ENCODE measurements around the gene PBOV1.

Gene PBOV1

DNA sequence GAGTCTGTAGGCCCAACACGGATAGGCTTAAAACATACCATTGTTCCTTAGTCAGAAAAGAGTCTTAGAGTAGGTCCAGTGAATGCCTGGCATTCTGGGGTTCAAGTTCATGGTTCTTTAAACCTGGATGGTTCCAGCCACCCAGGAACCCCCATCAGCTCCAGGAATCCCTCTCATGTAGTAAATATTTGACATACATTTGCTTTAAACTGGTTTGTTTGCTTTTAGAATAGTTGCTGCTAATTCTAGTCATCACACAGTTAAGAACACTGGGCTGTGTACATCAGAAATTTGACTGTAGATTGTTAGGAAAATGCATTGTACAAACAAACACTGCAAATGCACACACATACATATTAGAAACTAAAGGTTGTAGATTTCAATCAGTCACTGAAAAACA is 30.6 kb upstream of the PBOV1 start:
- Histone ChIP-seq H3K27ac (ENCODE audit: low read depth, low read length) (no peak overlapping the region), H3K9me3 (ENCODE audit: low read length) (no peaks in the 10 kb centered on the region), H3K4me3 (ENCODE audit: low read depth in 1 of 2, low read length in 2 of 2) (no peak overlapping the region), H3K27me3 (ENCODE audit: control insufficient read depth in 1 of 2, insufficient read depth in 2 of 2, low read length in 2 of 2) (no peaks in the 10 kb centered on the region), H3K36me3 (ENCODE audit: insufficient read depth, low read length) (no peaks in the 10 kb centered on the region), H3K9ac (ENCODE audit: low read length) (no peak overlapping the region), H3K4me1 (ENCODE audit: insufficient read depth, low read length) (no peaks in the 10 kb centered on the region)

DNA sequence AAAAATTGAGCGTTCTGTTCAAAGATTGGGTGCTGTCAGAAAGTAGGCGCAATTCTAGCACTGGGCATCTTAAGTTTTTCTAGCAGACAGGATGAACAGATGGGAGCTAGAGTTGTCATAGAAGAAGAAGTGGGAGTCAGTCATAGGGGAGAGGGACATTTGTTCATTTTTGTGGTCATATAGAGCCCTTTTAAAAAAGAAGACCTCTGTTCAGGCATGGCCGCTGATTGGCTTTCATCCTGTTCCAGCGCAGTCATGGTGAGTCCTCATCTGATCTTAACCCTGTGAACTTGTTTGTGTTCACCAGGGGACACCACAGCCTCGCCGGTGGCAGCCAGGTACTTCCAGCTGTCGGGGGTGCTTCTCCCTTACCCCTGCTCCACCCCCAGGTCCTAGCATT is 29.7 kb upstream of the PBOV1 start:
- no peaks in the 10 kb centered on the region for H3K4me1 ChIP-seq (ENCODE audit: insufficient read depth, low read length)
- H3K9me3 ChIP-seq (ENCODE audit: low read length): no peaks in the 10 kb centered on the region
- H3K36me3 ChIP-seq (ENCODE audit: insufficient read depth, low read length): no peaks in the 10 kb centered on the region
- no peaks in the 10 kb centered on the region for H3K27me3 ChIP-seq (ENCODE audit: control insufficient read depth in 1 of 2, insufficient read depth in 2 of 2, low read length in 2 of 2)
- no peak overlapping the region for H3K9ac ChIP-seq (ENCODE audit: low read length)
- no peak overlapping the region for H3K27ac ChIP-seq (ENCODE audit: low read depth, low read length)
- H3K4me3 ChIP-seq (ENCODE audit: low read depth in 1 of 2, low read length in 2 of 2): no peak overlapping the region

DNA sequence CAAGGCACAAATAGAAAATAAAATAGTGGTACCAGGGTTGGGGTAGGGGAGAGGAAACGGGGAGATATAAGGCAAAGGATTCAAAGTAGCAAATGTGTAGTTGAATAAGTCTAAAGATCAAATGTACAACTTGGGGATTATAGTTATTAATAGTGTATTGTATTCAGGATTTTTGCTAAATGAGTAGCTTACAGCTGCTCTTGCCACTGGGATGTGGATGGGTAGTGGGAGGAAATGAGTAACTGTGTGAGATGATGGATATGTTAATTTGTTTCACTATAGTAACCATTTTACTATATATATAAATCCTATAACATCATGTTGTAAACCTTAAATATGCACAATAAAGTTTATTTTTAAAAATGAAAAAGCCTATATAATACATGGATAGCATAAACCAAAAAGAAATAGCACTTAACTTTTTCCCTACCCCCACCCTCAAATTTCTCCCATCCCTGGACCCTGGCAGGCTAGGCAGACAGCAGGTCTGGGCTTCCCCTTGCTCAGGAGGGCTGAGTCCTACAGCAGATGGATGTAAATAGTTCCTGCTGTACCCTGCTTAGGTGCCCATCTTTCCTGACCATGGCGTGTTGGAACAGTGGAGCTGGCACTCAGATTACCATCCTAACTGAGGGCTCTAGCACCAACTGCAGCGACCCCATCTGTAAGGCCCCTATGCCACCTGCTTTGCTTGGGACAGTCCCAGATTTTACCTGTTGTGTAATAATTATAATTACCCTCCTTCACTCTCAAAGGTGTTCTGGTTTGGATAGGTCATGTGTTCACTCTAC is 28.6 kb upstream of the PBOV1 start:
- H3K36me3 ChIP-seq (ENCODE audit: insufficient read depth, low read length): no peaks in the 10 kb centered on the region
- no peak overlapping the region for H3K9ac ChIP-seq (ENCODE audit: low read length)
- H3K4me3 ChIP-seq (ENCODE audit: low read depth in 1 of 2, low read length in 2 of 2): no peak overlapping the region
- H3K9me3 ChIP-seq (ENCODE audit: low read length): no peaks in the 10 kb centered on the region
- no peaks in the 10 kb centered on the region for H3K27me3 ChIP-seq (ENCODE audit: control insufficient read depth in 1 of 2, insufficient read depth in 2 of 2, low read length in 2 of 2)
- no peaks in the 10 kb centered on the region for H3K4me1 ChIP-seq (ENCODE audit: insufficient read depth, low read length)
- H3K27ac ChIP-seq (ENCODE audit: low read depth, low read length): no peak overlapping the region

DNA sequence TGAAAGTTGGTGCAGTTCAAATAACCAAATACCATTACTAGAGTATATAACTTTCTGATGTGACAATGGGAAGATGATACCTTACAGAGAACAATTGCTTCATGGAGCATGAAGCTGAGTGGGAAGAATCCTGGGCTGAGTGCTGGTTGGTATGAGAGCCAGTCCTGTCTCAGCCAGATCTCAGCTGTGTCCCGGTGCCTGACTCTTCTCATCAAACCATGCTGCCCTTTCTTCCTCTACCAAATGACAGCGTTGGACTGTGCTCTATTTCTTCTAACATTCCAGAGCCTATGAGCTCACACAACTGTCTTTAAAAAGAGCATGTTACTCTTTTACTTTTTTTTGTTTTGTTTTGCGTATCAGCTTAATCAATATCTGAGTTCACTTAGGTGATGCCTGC is 27.5 kb upstream of the PBOV1 start:
- H3K27ac ChIP-seq (ENCODE audit: low read depth, low read length): no peak overlapping the region
- no peak overlapping the region for H3K4me3 ChIP-seq (ENCODE audit: low read depth in 1 of 2, low read length in 2 of 2)
- H3K9me3 ChIP-seq (ENCODE audit: low read length): no peaks in the 10 kb centered on the region
- no peaks in the 10 kb centered on the region for H3K4me1 ChIP-seq (ENCODE audit: insufficient read depth, low read length)
- H3K27me3 ChIP-seq (ENCODE audit: control insufficient read depth in 1 of 2, insufficient read depth in 2 of 2, low read length in 2 of 2): no peaks in the 10 kb centered on the region
- H3K9ac ChIP-seq (ENCODE audit: low read length): no peak overlapping the region
- no peaks in the 10 kb centered on the region for H3K36me3 ChIP-seq (ENCODE audit: insufficient read depth, low read length)

DNA sequence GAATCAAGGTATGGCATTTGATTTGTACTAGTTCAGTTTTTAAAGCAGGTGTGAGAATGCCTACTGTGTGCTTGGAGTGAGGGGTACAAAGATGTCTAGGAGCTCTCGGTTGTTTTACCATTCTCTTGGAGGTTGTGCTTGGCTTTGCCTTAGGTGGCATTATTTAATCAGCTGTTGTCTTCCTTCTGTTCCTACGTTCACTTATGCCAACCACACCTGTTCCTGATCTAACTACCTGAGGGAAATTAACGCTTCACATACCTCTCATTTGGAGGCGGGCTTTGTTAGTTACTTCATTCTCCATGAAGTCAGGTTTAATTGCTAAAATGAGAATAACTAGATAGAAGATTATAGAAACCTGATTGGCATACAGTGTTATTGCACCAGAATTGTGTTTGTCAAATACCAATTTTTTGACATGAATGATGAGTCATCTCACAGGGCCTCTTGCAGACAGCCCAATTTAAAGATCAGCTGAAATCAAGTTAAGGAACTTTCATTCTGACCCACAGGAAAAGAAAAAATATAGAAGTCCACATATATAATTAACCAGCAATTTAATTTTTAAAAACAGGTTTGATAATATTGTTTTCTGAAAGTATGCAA is 24.8 kb upstream of the PBOV1 start:
- Histone ChIP-seq H3K9ac (ENCODE audit: low read length) (no peak overlapping the region), H3K9me3 (ENCODE audit: low read length) (no peaks in the 10 kb centered on the region), H3K4me3 (ENCODE audit: low read depth in 1 of 2, low read length in 2 of 2) (no peak overlapping the region), H3K36me3 (ENCODE audit: insufficient read depth, low read length) (no peaks in the 10 kb centered on the region), H3K27ac (ENCODE audit: low read depth, low read length) (no peak overlapping the region), H3K4me1 (ENCODE audit: insufficient read depth, low read length) (no peaks in the 10 kb centered on the region), H3K27me3 (ENCODE audit: control insufficient read depth in 1 of 2, insufficient read depth in 2 of 2, low read length in 2 of 2) (no peaks in the 10 kb centered on the region)

DNA sequence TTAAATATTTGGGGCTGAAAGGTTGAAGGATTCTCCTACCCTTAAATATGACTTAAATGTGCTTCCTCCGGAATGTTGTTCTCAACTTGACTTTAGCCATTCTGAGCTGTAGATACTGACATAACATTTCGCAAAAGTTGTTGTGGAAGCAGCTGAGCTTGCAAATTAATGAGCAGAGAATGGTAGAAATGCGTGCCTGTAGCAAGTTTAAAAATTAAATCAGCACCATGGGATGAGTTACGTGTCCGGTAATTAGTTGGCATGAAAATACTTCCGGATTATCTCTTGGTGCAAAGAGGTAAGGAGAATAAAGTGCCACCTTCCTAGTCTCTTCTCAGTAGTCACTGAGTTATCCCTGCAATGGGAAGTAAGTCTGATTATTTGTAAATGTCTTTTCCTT is 23.6 kb upstream of the PBOV1 start:
- no peak overlapping the region for H3K4me3 ChIP-seq (ENCODE audit: low read depth in 1 of 2, low read length in 2 of 2)

DNA sequence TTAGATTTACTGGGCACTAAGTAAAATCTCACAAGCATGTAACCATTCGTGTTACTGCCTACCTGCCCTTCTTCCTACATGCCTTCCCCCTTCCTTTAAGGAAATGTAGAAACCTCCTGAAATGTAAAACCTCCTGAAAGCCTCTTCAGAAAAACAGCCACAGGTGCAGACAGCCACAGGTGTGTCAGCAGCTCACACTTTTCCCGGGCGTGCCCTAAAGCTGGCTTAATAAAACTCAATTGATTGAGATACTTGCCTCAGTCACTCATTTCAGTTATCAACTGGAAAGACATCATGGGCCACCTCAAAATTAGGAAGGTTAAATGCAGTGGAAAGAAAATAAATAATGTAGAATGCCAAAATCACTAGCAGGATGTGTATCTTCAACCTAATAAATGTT is 23.1 kb upstream of the PBOV1 start:
- no peak overlapping the region for H3K27ac ChIP-seq (ENCODE audit: low read depth, low read length)
- H3K27me3 ChIP-seq (ENCODE audit: control insufficient read depth in 1 of 2, insufficient read depth in 2 of 2, low read length in 2 of 2): no peaks in the 10 kb centered on the region
- H3K36me3 ChIP-seq (ENCODE audit: insufficient read depth, low read length): no peaks in the 10 kb centered on the region
- no peaks in the 10 kb centered on the region for H3K9me3 ChIP-seq (ENCODE audit: low read length)
- H3K4me1 ChIP-seq (ENCODE audit: insufficient read depth, low read length): no peaks in the 10 kb centered on the region
- H3K9ac ChIP-seq (ENCODE audit: low read length): no peak overlapping the region
- no peak overlapping the region for H3K4me3 ChIP-seq (ENCODE audit: low read depth in 1 of 2, low read length in 2 of 2)

More for the DNA sequence above, 23.6 kb upstream of the PBOV1 start:
- Histone ChIP-seq H3K36me3 (ENCODE audit: insufficient read depth, low read length) (no peaks in the 10 kb centered on the region), H3K9ac (ENCODE audit: low read length) (no peak overlapping the region), H3K27me3 (ENCODE audit: control insufficient read depth in 1 of 2, insufficient read depth in 2 of 2, low read length in 2 of 2) (no peaks in the 10 kb centered on the region), H3K9me3 (ENCODE audit: low read length) (no peaks in the 10 kb centered on the region), H3K4me1 (ENCODE audit: insufficient read depth, low read length) (no peaks in the 10 kb centered on the region), H3K27ac (ENCODE audit: low read depth, low read length) (no peak overlapping the region)

DNA sequence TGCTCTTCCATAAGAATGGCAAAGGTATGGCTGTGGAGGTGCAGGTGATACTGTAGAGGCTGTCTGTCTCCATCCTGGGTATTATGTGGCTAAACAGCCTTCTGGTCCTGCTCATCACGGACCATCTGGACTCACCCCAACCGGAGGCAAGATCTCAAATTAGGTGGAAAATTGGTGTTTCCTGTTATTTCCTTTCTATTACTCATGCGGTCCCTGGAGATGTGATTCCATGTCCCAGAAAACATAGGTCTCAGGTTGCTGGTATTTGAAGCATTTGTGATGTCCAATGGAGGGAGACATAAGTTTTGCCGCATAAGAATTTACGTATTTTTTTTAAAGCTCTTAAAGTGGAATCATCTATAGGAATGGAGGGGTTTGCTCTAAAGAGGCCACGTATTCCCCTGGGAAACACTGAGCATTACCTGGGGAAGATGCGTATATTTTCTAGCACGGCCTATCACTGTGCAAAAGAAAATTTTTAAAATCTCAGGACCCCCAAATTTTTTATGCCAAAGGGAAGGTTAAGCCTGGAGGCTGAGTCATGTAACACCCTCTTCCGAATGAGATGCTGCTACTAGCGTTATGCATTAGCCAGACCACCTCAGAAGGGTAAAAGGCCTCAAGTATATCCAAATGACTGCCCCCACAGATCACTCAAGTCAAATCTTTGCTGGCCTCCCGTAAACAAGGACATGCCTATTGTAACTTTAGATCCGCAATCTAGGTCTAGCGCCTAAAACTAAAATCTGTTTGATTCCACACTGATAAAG is 22.4 kb upstream of the PBOV1 start:
- Histone ChIP-seq H3K4me1 (ENCODE audit: insufficient read depth, low read length) (no peaks in the 10 kb centered on the region), H3K9ac (ENCODE audit: low read length) (no peak overlapping the region), H3K27ac (ENCODE audit: low read depth, low read length) (no peak overlapping the region), H3K9me3 (ENCODE audit: low read length) (no peaks in the 10 kb centered on the region), H3K27me3 (ENCODE audit: control insufficient read depth in 1 of 2, insufficient read depth in 2 of 2, low read length in 2 of 2) (no peaks in the 10 kb centered on the region), H3K4me3 (ENCODE audit: low read depth in 1 of 2, low read length in 2 of 2) (no peak overlapping the region), H3K36me3 (ENCODE audit: insufficient read depth, low read length) (no peaks in the 10 kb centered on the region)

DNA sequence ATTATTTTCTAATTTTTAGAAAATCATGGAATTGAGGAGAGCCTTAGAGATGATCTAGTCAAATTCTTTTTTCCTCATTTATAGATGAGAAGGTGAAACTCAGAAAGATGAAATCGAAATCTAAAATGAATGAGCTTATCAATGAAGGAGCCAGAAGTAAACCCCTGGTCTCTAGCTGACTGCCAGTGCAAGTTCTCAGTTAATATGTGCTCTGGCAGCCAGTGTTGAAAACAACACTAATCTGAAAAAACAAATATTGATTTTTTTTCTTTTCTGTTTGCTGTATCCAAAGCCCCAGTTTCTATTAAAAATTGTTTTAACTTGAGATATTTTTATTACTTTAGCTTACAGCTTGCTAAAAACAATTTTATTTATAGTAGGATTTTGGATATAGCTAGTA is 21.5 kb upstream of the PBOV1 start:
- Histone ChIP-seq H3K4me1 (ENCODE audit: insufficient read depth, low read length) (no peaks in the 10 kb centered on the region), H3K9me3 (ENCODE audit: low read length) (no peaks in the 10 kb centered on the region), H3K36me3 (ENCODE audit: insufficient read depth, low read length) (no peaks in the 10 kb centered on the region), H3K4me3 (ENCODE audit: low read depth in 1 of 2, low read length in 2 of 2) (no peak overlapping the region), H3K9ac (ENCODE audit: low read length) (no peak overlapping the region), H3K27me3 (ENCODE audit: control insufficient read depth in 1 of 2, insufficient read depth in 2 of 2, low read length in 2 of 2) (no peaks in the 10 kb centered on the region), H3K27ac (ENCODE audit: low read depth, low read length) (no peak overlapping the region)

DNA sequence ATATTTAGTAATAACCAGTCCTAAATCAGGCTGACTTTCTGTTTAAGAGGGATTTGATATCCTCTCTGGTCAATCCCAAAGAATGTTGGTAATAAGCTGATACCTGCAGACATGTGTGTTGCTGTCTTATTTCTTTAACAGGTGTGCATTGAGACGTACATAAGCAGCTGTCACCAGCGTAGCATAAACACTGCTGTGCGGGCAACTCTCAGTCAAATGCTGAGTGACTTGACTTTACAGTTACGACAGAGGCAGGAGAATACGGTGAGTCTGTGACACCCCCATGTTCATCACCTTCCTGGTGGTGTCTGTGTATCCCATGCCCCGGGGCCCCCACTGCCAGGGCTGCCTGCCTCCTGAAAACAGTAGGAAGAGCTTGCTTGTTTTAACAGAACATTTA is 20.1 kb upstream of the PBOV1 start:
- no peaks in the 10 kb centered on the region for H3K9me3 ChIP-seq (ENCODE audit: low read length)
- no peak overlapping the region for H3K27ac ChIP-seq (ENCODE audit: low read depth, low read length)
- H3K4me1 ChIP-seq (ENCODE audit: insufficient read depth, low read length): no peaks in the 10 kb centered on the region
- no peaks in the 10 kb centered on the region for H3K27me3 ChIP-seq (ENCODE audit: control insufficient read depth in 1 of 2, insufficient read depth in 2 of 2, low read length in 2 of 2)
- no peaks in the 10 kb centered on the region for H3K36me3 ChIP-seq (ENCODE audit: insufficient read depth, low read length)
- H3K9ac ChIP-seq (ENCODE audit: low read length): no peak overlapping the region
- H3K4me3 ChIP-seq (ENCODE audit: low read depth in 1 of 2, low read length in 2 of 2): no peak overlapping the region

DNA sequence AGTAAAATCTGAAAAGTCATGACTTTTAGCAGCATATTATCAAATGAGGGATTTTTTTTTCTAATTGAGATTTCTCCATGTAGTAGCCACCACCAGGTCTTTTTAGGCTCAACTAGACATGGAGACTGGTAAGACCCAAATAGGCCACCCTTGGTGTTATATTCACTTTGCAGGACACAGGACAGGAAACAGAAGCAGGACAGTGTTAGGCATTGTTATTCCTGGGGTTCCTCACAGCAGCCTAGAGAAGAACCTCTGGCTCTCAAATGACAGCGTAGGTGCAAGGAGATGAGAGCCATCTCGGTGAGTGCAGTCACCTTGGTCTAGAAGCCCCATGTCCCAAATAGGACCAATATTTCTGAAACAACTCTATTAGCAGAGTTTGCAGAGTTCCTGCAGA is 19.2 kb upstream of the PBOV1 start:
- H3K27me3 ChIP-seq (ENCODE audit: control insufficient read depth in 1 of 2, insufficient read depth in 2 of 2, low read length in 2 of 2): no peaks in the 10 kb centered on the region
- H3K9me3 ChIP-seq (ENCODE audit: low read length): no peaks in the 10 kb centered on the region
- H3K4me1 ChIP-seq (ENCODE audit: insufficient read depth, low read length): no peaks in the 10 kb centered on the region
- no peak overlapping the region for H3K27ac ChIP-seq (ENCODE audit: low read depth, low read length)
- H3K36me3 ChIP-seq (ENCODE audit: insufficient read depth, low read length): no peaks in the 10 kb centered on the region
- no peak overlapping the region for H3K4me3 ChIP-seq (ENCODE audit: low read depth in 1 of 2, low read length in 2 of 2)
- no peak overlapping the region for H3K9ac ChIP-seq (ENCODE audit: low read length)

Measured in muscle layer of colon (tissue), 2 donors.